Adrenal gland (tissue), 12 donors: ENCODE measurements around the gene SASH1. TPM values are rescaled to one million over a fixed set of nuclear protein-coding genes. Genes with fewer than 3 reads are reported as not detected.

Experiments
- DNase-seq, 7 donors: peaks; one replicate each; pipeline ENCODE4 v3.0.0-alpha.2; 2019 to 2020
- H3K27ac ChIP-seq, 5 donors: fragments of 200-600 bp; sonication (generic) in 4 of 5; 1 replicate in 3 of 5; 2 replicates in 2 of 5; pipeline versions ENCODE4 v1.5.1 to v1.8.0; 2016 to 2020; ENCODE audit warnings: mild to moderate bottlenecking in 1 of 5
- H3K27me3 ChIP-seq: fragments of 200-600 bp; 2 replicates; pipeline ENCODE4 v1.8.0; 2021
- H3K36me3 ChIP-seq, 2 donors: fragments of 200-600 bp; replicated peaks in 1 of 2; 1 replicate in 1 of 2; 2 replicates in 1 of 2; pipeline versions ENCODE4 v1.5.1 to v1.8.0; 2018 to 2022
- H3K4me1 ChIP-seq, 2 donors: fragments of 200-600 bp; replicated peaks in 1 of 2; 1 replicate in 1 of 2; 2 replicates in 1 of 2; pipeline versions ENCODE4 v1.5.1 to v1.8.0; 2018 to 2021
- H3K4me3 ChIP-seq, 4 donors: fragments of 200-600 bp; sonication (generic) in 3 of 4; one replicate each; pipeline ENCODE4 v1.5.1; 2016 to 2018
- H3K9me3 ChIP-seq, 3 donors: fragments of 200-600 bp; sonication (generic) in 1 of 3; replicated peaks in 1 of 3; 1 replicate in 2 of 3; 2 replicates in 1 of 3; pipeline versions ENCODE4 v1.5.1 to v1.8.0; 2016 to 2021
- POLR2A ChIP-seq, 2 donors: fragments of 450-650 bp; IDR thresholded peaks; one replicate each; pipeline ENCODE4 v1.6.1; 2017; ENCODE audit warnings: antibody characterized with exemption in 2 of 2, mild to moderate bottlenecking in 2 of 2, moderate library complexity in 1 of 2
- WGBS, 4 donors: extraction: QIAGEN DNeasy Blood & Tissue Kit in 2 of 4; methylation state at CpG; one replicate each; pipeline versions ENCODE4 v1.1.5 to v1.1.7; 2013 to 2017; 5-methylcytosine and 5-hydroxymethylcytosine counted together
- intact Hi-C, 2 donors: fragments of 100-400 bp; cut with DNase I; formaldehyde crosslinking; loops; one replicate each; pipeline versions ENCODE4 v1.14.1 to v1.15.0; 2022 to 2023
- polyA plus RNA-seq, 3 donors: library from polyadenylated mRNA; stranded (reverse); fragments of 200-250 nt in 2 of 3; fragments of 350-450 nt in 1 of 3; fragmentation: Illumina TruSeq in 1 of 3; extraction: RNeasy Lipid Tissue Mini Kit (QIAGEN cat#74804) in 1 of 3; gene quantifications; one replicate each; pipeline ENCODE4 v1.2.3, GENCODE V29; 2013 to 2014
- total RNA-seq, 9 donors: library from RNA; depleted of rRNA in 4 of 9; stranded (reverse); fragments of >200 nt in 4 of 9; fragments of 120-200 nt in 1 of 9; fragmentation: NEBNext Ultra II Directional in 1 of 9; extraction: Animal tissue kit (Norgen Biotek cat#: 25700) in 1 of 9; gene quantifications; one replicate each; pipeline versions ENCODE4 v1.1.0 to v1.2.4, GENCODE V29; 2013 to 2023
- TF ChIP-seq, protein P1 (sequence below), 6 experiments: fragments of 450-650 bp in 4 of 6; fragments of 200-600 bp in 2 of 6; sonication (generic) in 1 of 6; IDR thresholded peaks; 1 replicate in 5 of 6; 2 replicates in 1 of 6; pipeline versions ENCODE4 v1.5.1 to v1.8.0; 2016 to 2021; ENCODE audit warnings: antibody characterized with exemption in 6 of 6, mild to moderate bottlenecking in 2 of 6, moderate library complexity in 1 of 6
- donor health status: healthy with polysubstance abuse.
- donor health status: Bipolar disorder and iron deficiency.
- donor health status: DM: yes; HTN: yes; CAD: no.
- donor health status: DM: no; HTN: no; CAD: no.
- donor health status: DM: no; HTN: no; CAD: no.
- donor health status: DM: yes; HTN: yes; CAD: no.

Gene SASH1
- total and polyA plus RNA-seq, 12 donors: 5.5 to 30.7 (median 16.7) TPM

GRCh38 chr6:148524471-148524882 is 181.8 kb downstream of the SASH1 start:
- DNase-seq: no peak
- TF ChIP-seq POLR2A (IDR thresholded peaks at IDR 0.05): no peak
- TF ChIP-seq, protein P1, sequence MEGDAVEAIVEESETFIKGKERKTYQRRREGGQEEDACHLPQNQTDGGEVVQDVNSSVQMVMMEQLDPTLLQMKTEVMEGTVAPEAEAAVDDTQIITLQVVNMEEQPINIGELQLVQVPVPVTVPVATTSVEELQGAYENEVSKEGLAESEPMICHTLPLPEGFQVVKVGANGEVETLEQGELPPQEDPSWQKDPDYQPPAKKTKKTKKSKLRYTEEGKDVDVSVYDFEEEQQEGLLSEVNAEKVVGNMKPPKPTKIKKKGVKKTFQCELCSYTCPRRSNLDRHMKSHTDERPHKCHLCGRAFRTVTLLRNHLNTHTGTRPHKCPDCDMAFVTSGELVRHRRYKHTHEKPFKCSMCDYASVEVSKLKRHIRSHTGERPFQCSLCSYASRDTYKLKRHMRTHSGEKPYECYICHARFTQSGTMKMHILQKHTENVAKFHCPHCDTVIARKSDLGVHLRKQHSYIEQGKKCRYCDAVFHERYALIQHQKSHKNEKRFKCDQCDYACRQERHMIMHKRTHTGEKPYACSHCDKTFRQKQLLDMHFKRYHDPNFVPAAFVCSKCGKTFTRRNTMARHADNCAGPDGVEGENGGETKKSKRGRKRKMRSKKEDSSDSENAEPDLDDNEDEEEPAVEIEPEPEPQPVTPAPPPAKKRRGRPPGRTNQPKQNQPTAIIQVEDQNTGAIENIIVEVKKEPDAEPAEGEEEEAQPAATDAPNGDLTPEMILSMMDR (IDR thresholded peaks at IDR 0.05): no peak
- Histone ChIP-seq H3K36me3 (no peaks in the 10 kb centered on the region), H3K27me3 (no peaks in the 10 kb centered on the region), H3K4me1 (peaks cover 0 to 16% of the 10 kb centered on the region in 2 donors), H3K4me3 (no peak overlapping the region), H3K9me3 (no peaks in the 10 kb centered on the region), H3K27ac (peak overlapping the region in 1 of 5 donors; percentile 51)
- intact Hi-C loops: no loop called here
- WGBS, 4 donors: 71 to 80% (median 75%) methylated on average over 7 of the region's 7 CpGs

DNA sequence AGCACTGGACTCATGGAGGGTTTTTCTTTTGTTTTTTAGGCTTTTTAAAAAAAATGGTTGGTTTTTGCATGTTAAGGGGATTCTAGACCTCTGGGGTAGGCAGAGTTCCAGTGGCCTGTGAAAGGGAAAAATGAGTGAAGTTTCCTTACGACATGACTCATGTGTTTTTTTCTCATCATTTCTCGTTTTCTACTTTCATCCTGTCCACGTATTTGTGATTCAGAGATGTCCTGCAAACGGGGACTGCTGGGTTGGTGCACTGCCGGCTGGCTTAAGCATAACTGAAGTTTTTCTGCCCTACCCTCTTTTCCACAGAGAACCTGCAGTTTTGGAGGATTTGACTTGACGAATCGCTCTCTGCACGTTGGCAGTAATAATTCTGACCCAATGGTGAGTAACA is 182.3 kb downstream of the SASH1 start:
- peaks cover 0 to 16% of the 10 kb centered on the region in 2 donors for H3K4me1 ChIP-seq
- 77 to 84% (median 81%) methylated on average over 8 of the region's 8 CpGs for WGBS, 4 donors

GRCh38 chr6:148525453-148525852 is 182.8 kb downstream of the SASH1 start:
- 78 to 83% (median 83%) methylated on average over 4 of the region's 4 CpGs for WGBS, 4 donors
- Histone ChIP-seq H3K27ac (peak overlapping the region in 1 of 5 donors; percentile 51), H3K4me1 (peaks cover 0 to 16% of the 10 kb centered on the region in 2 donors), H3K4me3 (no peak overlapping the region), H3K9me3 (no peaks in the 10 kb centered on the region), H3K36me3 (no peaks in the 10 kb centered on the region), H3K27me3 (no peaks in the 10 kb centered on the region)
- intact Hi-C loops: no loop called here
- TF ChIP-seq, protein P1 (IDR thresholded peaks at IDR 0.05): no peak
- TF ChIP-seq POLR2A (IDR thresholded peaks at IDR 0.05): no peak
- no peak for DNase-seq

More for the DNA sequence above, 182.3 kb downstream of the SASH1 start:
- TF ChIP-seq POLR2A (IDR thresholded peaks at IDR 0.05): no peak
- TF ChIP-seq, protein P1 (IDR thresholded peaks at IDR 0.05): no peak
- DNase-seq: no peak
- intact Hi-C loops: no loop called here
- Histone ChIP-seq H3K27me3 (no peaks in the 10 kb centered on the region), H3K27ac (peak overlapping the region in 1 of 5 donors; percentile 51), H3K4me3 (no peak overlapping the region), H3K9me3 (no peaks in the 10 kb centered on the region), H3K36me3 (no peaks in the 10 kb centered on the region)

DNA sequence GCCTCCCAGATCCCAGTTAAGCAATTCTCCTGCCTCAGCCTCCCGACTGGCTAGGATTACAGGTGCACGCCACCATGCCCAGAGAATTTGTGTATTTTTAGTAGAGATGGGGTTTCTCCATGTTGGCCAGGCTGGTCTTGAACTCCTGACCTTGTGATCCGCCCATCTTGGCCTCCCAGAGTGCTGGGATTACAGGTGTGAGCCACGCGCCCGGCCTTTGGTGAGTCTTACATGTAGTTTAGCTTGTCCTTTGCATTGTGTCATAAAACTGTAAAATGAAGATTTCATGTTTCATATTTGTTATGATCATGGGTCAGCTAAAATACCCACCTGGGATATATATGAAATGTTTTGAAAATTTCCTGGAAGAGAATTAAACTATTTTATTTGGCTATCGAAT is 183.5 kb downstream of the SASH1 start:
- TF ChIP-seq, protein P1 (IDR thresholded peaks at IDR 0.05): no peak
- no peak for TF ChIP-seq POLR2A (IDR thresholded peaks at IDR 0.05)
- H3K27me3 ChIP-seq: no peaks in the 10 kb centered on the region
- H3K27ac ChIP-seq: no peak overlapping the region
- intact Hi-C loops: no loop called here
- H3K4me3 ChIP-seq: no peak overlapping the region
- WGBS, 4 donors: 89 to 96% (median 95%) methylated on average over 7 of the region's 7 CpGs
- no peaks in the 10 kb centered on the region for H3K36me3 ChIP-seq
- peaks cover 0 to 18% of the 10 kb centered on the region in 2 donors for H3K4me1 ChIP-seq
- no peak for DNase-seq
- H3K9me3 ChIP-seq: no peaks in the 10 kb centered on the region
